GM18498 (cell line): ENCODE data around the gene VSX2.

Experiments used
- ATAC-seq: cut with Tn5 transposase; IDR thresholded peaks from one replicate; pipeline ENCODE4 v1.9.1; 2021; ENCODE audit warnings: mild to moderate bottlenecking, moderate library complexity; ENCODE audit not compliant: unreplicated experiment

Gene VSX2

DNA sequence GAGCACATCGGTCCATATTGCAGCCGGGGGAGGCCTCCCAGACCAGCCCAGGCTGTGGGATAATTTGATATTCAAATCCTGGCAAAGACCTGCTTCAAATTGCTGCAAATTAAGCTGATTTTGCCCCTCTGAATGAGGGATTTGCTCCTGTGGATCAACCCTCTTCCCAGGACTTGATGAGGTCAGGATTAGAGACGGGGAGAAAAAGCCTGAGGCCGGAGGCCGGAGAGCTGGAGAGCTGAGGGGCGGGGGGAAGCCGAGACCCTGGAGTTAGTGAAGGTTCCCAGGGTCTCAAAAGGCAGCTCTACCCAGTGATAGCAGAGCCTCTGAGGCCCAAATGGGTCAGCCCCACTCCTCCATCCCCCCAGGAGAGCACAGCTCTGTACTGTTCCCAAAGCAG, 17.5 kb upstream of the VSX2 start:
- ATAC-seq, result no peak

DNA sequence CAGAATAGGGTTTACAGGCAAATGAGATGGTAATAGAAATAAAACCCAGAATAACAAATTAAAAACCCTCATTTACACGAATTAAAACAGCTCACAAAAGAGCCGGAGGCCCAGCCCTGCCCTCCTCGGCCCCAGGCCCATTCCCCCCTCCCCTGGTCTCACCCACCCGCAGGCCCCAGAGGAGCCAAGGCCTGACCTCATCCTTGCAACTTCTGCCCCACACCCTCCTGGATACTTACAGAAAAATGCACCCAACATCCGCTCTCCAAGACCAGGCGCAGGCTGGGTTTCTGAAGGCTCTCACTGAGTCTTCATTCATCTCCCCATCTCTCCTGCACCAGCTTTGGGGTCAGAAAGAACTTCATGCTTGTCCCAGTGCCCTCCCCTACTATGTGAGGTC, 16.2 kb upstream of the VSX2 start:
- ATAC-seq, result no peak

DNA sequence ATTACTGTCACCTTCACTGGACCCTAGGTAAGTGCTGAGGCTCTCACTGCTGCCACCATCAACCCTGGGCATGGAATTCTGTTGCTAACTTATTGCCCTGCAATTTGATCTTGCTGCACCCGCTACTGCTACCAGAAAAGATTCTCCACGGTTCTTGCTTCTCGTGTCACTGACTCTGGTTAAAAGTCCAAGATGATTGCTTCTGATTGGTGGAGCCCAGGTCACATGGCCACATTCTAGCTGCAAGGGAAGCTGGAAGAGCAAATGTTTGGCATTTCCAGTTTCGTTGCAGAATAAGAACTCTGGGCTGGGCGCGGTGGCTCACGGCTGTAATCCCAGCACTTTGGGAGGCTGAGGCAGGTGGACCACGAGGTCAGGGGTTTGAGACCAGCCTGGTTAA, 7.5 kb upstream of the VSX2 start:
- no peak for ATAC-seq

DNA sequence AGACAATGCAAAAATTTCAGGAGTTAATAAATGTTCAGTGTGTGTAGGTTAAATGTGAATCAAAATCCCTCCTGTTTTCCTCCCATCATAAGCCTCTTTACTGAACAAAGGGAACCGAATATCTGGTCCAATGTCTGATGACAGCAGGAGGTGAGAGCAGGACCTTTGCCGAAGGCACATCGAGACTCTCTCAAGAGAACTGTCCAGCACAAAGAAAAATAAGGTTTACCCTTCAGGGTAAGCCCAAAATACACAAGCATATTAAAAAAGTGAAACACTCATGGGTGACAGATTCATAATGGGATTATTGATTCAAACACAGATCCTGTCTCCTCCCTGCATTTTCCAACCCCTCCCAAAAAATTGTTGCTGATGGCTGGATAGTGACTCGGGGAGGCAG, 4.2 kb upstream of the VSX2 start:
- ATAC-seq, result no peak

DNA sequence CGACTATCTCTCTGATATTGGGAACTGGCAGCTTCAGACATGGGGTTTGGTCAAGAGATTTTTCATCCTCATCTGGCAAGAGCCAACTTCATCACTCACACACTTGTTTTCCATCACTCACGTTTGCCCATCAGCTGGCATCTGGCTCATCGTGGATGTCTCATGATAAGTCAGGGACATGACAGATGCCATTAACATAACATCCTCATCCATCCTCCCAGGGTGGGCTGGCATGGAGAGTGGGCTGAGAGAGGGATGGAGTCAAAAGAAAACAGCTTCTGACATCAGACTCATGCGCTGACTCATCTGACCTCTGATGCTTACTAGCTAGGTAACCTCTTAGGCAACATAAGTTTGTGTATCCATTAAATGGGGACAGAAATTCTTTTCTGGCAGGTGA, 1.8 kb upstream of the VSX2 start:
- ATAC-seq, result no peak

DNA sequence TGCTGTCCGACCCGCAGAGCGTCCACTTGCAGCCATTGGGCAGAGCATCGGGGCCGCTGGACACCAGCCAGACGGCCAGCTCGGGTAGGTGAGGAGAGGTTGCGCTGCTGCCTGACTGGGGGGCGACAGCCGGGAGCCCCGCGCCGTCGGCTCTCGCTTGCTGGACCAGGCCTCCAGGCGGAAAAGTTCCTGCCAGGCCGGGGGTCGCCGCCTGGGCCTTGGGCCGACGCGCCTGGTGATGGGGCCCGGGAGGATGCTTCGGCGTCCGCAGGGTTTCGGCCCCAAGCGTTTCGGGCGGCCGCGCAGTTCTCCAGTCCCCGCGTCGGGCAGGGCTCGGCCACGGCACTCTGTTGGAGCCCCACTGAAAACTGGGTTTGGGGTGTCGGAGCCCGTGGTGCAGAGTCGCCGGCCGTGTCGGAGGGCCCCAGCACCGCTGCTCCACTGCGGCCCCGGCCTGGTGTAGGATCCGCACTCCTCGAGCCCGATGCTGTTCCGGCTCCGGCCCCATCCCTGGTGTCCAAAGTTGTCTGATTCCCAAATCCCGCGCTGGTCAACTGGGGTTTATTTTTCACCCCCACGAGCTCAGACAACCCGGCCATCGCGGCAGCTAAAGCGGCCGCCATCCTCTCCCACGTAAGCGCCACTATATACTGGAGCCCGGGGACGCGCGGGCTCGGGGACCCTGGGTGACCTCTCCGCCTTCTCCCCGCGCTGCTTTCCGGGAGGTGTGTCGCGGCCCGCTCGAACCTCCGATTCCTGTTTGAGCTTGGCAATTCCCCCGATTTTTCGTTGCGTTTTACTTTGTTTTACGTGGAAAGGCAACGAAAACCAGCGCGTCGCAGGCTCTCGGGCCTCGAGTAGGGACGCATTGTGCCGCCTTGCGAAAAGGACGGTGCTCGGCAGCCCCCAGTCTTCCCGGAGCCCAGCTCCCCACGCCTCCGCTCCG, 872 bp downstream of the VSX2 start:
- no peak for ATAC-seq

DNA sequence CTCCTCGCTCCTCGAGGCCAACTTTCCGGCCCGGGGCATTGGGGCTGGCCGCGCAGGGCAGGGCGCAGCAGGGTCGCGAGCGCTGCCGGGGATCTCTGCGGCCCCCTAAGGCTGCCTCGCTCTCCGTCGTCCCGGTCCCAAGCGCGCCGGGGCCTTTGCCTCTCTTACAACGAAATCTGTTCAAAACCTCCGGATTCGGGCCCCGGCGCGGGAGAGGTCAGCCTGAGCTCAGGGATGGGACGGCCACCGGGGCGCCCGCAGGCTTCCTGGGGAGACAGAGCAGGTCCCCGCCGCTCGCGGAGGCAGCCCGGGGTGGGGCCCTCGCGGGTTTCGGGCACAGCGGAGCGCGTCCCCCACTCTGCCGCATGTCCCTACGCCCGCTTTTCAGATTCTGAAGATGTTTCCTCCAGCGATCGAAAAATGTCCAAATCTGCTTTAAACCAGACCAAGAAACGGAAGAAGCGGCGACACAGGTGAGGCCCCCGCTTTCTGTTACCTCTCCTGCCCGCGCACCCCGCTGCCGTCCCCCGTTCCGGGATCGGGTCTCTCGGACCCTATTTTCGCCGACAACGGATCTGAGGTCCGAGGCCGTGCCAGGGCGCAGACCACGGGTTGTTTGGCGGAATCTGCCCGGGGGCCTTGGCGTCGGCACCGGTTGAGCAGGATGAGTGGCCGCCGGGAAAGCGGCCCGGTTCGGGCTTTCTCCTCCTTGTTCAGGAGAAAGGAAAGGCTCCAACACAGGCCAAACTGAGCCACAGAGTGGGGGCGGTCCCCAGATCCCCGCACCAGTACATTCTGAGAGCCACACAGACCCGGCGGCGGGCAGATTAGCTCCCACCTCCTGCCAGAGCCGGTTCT, 1.8 kb downstream of the VSX2 start:
- no peak for ATAC-seq

DNA sequence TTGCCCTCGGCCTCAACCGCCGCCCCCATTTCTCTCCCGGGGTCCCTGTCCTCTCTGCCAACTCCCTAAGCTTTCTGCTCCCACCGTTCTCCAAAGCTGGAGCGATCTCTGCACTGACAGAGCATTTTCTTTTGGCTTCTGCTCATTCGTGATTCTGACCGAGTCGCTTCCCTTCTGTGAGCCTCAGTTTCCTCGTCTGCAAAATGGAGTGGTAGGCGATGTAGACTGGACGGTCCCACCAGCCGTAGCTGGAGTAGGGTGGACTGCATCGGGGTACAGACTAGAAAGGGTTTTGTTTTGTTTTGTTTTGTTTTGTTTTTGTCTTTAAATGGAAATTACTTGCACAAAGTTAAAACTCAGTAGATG, 2.4 kb downstream of the VSX2 start:
- no peak for ATAC-seq

DNA sequence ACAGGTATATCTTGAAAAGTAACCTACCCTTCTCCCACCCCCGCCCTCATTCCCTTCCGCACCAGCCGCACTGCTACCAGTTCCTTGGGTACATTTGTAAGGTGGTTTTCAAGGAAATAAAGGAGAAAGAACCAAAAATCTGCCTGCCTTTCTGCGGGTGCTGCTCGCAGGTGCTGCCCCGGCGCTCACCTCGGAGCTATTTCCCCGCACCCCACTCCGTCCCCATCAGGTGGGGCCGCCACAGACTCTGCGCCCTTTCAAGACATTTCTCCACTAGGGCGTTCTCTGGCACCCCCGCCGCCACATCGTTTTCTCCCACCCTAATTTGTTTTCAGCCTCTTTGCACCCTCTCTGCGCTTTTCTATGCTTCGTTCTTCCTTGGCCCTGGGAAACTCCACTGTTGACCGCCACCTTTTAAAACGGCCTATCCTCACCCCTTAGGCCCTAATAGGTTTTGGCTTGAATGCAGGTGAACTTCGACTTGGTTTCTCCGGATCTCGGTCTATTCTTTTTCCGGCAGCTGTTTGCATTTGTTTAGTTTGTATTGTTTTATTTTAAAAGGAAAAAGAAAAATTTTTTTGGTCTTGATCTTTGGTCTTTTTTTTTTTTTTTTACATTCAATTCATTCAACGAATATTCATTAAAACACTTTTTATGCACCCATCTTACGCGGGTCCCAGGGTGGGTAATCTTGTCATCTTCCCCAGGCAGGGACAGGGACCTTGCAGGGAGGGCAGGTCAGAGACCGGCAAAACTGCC, 3.0 kb downstream of the VSX2 start:
- ATAC-seq, result no peak

DNA sequence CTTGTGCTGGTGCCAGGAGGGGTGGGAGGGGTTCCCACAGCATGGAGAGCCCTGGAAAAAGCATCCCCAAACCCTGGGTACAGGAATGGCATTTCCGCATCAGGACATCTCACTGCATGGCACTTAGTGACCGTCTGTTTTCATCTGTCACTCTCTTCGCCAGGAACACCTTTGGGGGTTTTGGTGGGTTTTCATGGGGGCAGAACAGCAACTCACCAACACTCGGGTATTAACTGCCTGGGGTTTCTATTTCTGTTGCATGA, 3.5 kb downstream of the VSX2 start:
- no peak for ATAC-seq

DNA sequence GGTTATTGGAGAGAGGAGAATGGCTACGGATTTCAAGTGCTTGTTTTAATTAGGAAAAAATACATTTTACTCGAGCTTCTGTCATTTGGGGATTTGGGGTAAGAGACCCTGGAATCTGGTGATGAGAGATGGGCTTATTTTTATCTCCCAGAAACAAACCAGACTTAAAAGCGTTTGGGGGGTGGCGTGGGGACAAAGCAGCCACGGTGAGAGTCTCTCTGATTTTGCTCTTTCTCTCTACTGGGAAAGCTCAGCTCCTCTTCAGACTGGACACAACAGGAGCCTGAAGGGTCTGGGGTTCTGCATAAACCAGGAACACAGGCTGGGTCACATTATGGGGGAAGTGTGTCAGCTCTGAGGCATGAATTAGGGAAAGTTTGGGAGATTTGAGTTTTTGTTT, 3.8 kb downstream of the VSX2 start:
- no peak for ATAC-seq

DNA sequence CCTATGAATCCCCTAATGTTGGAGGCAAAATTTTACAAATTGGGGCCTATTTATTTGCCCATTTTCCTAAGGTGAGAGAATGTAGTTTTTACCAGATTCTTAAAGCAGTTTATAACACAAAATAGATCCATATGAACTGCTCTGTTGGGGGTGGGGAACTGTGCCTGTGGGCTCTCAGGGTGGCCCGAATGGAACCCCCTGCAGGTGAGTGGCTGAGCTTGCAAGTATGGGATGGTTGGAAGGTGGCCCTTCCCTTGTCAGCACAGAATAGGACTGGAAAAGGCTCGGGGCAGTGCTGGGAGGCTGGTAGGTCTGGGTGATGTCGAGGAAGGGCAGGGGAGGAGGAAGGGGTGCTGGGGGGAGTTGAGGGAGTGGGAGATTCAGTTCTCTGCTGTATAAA, 4.9 kb downstream of the VSX2 start:
- ATAC-seq, result no peak

DNA sequence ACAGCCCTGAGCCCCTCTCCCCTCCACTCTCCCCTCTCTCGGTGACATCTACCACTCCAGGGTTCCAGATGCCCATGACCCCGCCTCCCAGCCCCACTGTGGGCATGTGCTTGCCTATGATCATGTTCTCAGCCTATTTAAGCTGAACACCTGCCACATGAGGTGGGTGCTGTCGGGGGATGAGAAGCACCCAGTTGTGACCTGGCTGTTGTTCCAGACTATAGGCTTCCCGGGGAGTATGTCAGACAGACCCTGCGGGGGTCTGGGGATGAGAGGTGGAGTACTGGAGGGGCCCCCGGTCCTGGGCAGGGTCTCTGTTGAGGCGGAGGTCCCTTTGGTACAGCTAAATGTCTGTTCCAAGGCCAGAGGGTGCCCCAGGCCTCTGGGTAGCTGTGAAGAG, 6.0 kb downstream of the VSX2 start:
- ATAC-seq, result no peak

DNA sequence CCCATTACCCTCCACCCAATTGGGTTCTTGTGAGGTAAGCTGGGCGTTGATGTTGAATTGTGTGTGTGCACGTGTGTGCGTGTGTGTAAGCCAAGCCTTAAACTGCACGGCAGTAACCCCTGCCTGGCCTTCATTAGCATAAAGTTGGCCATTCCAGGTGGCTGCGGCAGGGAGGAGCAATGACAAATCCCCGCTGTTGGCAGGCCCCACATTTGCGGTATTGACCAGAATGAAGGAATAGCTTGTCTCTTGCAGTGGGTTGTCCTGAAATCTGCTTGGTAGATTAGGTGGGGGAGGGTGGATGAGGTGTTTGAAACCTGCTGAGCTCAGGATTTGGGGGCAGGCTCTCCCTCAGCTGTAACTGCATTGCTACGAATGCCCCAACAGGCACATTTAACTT, 7.3 kb downstream of the VSX2 start:
- no peak for ATAC-seq

DNA sequence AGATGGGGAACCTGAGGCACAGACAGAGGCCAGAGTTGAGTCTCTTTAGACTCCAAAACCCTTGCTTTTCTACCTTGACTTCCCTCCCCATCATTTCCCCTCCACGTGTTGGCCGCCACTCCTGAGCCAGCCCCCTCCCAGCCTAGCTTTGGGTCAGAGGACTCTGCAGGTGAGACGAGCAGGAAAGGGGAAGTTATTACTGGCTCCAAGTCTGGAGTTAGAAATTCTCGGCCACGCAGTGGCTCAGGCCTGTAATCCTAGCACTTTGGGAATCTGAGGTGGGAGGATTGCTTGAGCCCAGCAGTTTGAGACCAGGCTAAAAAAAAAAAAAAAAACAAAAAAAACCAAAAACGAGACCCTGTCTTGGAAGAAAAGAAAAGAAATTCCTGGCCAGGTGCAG, 8.8 kb downstream of the VSX2 start:
- no peak for ATAC-seq

DNA sequence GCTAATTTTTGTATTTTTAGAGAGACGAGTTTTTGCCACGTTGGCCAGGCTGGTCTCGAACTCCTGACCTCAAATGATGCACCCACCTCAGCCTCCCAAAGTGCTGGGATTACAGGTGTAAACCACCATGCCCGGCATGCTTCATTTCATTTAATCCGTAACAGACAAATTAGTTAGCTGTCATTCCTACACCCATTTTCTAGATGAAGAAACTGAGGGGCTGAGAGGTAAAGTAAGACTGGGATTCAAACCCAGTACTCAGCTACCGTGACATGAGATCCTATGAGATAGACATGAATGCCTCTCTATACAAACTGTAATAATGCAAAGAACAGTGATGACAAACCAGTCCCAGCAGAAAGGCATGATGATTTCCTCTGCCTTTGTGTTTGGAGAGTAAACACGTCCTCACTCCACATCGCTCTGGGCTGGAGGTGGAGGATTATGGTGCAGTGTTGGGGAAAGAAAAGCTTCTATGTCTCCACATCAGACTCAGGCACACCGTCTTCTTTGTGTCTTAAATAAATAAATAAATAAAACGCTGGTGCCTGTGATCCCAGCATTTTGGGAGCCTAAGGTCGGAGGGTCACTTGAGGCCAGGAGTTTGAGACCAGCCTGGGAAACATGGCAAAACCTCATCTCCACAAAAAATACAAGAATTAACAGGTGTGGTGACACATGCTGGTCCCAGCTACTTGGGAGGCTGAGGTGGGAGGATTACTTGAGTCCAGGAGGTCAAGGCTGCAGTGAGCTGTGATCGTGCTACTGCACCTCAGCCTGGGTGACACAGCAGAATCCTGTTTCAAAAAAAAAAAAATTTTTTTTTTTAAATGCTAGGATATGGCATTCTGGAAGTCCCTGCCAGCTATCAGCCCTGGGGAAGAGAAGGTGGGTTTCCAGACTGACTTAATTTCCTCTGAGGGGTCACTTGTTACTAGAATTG, 10.5 kb downstream of the VSX2 start:
- ATAC-seq, result no peak

DNA sequence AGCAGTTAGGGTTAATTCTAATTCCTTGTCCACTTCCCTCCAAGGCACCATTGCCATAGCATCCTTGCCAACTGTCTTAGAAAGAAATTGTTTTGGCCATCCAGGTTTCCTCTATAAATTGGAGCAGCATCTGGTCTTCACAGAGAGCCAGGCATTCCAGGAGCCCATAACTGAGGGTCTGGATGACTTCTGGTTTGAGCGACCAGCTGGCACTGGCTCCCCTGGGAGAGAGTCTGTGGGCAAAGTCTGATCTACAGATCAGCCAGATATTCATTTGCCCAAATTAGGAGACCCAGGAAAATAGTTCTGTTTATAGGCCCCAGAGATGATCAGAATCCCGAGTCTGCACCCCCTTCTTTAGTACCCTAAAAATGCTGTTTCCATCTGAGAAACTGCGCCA, 16.0 kb downstream of the VSX2 start:
- ATAC-seq, result no peak

DNA sequence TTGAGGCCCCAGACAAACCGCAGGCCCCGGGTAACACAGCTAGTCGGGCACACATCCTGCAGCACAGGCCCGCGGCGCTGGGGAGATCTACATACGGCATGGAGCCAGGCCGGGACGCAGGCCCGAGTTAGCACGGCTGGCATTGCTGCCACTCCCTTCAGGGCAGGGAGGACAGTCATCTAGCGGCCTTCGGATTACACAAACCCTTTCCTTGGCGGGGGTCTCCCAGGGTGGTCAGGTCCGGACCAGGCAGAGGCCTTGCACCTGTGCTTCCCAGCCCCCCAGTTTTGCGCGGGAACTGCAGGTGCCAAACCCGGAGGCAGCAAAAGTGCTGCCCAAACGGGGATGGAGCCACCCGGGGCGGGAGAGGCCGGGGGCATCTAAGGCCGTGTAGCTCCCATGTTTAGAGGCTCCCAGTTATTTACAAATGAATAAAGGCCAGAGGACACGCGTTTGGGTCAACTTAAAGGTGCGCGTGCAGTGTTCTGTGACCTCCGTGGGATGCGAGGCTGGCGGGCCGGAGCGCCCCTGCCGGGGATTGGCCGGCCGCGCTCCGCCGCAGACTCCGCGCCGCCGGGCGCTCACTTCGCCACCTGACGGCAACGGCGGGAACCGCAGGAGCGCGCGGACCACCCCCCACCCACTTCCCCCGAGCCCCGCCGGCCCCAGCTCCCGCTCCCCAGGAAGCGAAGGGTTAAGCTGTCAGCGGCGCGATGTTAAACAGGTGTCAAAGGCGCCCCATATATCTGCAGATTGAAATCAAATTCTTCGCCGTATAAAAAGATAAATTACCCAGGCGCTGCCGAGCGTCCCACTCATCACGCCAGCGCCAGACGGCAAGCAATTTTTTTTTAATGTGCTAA, 18.1 kb downstream of the VSX2 start:
- peak; percentile 72 for ATAC-seq

DNA sequence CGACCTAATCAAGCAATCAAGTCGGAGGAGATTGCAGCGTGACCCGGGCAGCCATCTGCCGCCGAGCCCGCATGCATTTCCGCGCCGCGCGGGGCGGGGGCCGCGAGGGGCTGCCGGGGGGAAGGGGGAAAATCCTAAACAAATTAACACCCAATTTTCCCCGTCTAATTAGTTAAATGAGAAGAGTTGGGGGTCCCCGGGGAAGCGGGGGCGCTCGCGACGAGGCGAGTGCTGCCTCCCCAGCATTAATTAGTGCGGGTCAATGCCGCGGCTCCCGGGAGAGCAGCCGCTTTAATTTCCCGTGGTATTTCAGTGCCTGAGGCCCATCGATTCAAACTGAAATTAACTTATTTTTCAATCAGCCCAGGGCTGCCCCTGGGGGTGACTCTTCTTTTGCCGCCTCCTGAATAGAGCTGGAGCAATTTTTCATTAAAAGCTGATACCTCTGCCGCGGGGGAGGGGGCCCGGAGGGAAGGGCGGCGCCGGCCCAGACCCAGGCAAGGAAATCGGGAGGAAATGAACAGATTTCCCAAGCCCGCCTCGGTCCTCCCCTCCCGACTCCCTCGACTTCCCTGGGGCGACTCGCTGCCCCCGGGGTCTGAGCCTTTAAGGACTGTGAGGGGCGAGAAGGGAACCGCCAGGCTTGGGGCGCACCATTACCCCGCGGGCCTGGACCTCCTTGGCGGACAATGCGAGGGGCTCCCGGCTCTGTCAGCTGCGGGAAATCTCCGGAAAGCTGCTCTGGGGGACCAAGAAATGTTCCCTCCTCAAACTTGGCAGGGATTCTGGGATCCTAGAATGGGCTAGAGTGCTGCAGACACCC, 18.9 kb downstream of the VSX2 start:
- ATAC-seq, result no peak
